Measurements from ENCODE around the gene CD300E. TPM values are rescaled to one million over a fixed set of nuclear protein-coding genes. Genes with fewer than 3 reads are reported as not detected.

The CD300E gene
- polyA plus RNA-seq, 1 donor from 2014 or later = not detected

DNA sequence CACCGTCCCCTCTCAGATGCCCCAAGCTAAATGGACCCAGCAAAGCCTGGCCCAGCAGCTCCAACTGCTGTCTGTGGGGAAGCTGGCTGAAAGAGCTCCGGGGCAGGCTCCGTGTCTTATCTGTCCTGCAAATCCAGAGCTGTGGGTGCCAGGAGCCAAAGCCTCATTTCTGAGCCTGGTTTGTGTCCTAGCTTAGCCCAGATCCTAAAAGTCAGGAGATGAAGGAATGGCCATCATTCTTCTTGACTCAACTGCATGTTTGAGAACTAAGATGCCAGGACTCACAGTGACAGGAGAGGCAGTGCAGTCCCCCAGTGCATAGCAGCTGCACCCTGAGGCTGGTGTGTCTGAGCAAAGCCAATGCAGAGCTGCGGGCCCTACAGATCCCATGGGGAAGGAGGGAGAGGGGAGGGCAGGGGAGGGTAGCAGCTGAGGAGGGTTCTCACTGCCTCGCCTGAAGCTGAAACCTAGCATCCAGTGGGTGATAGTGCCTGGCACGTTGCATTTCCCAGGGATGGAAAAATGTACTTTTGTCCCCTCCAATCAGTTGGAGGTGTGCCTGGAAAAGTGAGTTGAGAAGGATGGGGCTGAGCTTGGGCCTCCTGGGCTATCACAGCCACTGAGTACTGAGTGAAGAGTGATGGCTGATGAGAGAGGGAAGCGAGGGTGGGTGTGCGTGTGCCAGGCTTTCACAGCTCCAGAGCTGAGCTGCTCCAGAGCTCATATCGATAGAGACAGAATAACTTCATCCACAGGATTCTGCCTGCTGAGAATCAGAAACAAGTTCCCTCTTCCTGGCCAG is 24.5 kb upstream of the CD300E start:
- Histone ChIP-seq H3F3A (ENCODE audit: insufficient read depth, low read length, poor library complexity, severe bottlenecking) (no peaks in the 10 kb centered on the region), H3K4me3 (ENCODE audit: low read length) (no peak overlapping the region), H3K9me2 (ENCODE audit: insufficient read depth, low read length) (no peaks in the 10 kb centered on the region), H3K27ac (ENCODE audit: low read length) (no peak overlapping the region), H3K9me3 (ENCODE audit: low read length) (no peaks in the 10 kb centered on the region), H3K79me2 (replicated peaks; ENCODE audit: insufficient read depth, low read length) (no peaks in the 10 kb centered on the region), H4K20me1 (ENCODE audit: insufficient read depth) (no peaks in the 10 kb centered on the region), H3K4me2 (ENCODE audit: low read length) (no peak overlapping the region), H3K9ac (ENCODE audit: low read length) (no peak overlapping the region), H3K27me3 (ENCODE audit: insufficient read depth, low read depth, low read length) (peaks cover 8% of the 10 kb centered on the region), H3K36me3 (ENCODE audit: insufficient read depth, low read length) (no peaks in the 10 kb centered on the region), H2AFZ (ENCODE audit: low read depth, low read length) (no peak overlapping the region)
- TF ChIP-seq RAD21 (conservative IDR thresholded peaks at IDR 0.05) (no peak), EP300 (conservative IDR thresholded peaks at IDR 0.05; ENCODE audit: poor library complexity, severe bottlenecking) (no peak), TAF1 (IDR thresholded peaks at IDR 0.05; ENCODE audit: low read depth) (no peak), CTCF (IDR thresholded peaks at IDR 0.05; ENCODE audit: poor library complexity, severe bottlenecking) (no peak)

DNA sequence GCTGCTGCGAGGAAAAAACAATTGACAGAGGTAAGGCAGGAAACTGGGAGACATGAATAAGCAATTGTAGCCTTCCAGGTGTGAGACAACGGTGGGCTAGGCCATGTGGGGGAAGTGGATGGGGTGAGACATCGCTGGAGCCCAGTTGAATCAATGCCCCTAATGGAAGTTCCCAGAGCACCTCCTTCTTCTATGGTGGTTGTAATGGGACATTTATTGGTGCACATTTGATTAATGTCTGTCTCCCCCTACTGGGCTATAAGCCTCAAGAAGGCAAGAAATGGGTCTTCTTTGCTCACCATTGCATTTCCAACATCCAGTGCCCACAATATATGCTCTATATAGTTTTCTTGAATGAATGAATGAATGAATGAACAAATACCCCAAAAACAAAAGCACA is 22.7 kb upstream of the CD300E start:
- no peaks in the 10 kb centered on the region for H3K9me2 ChIP-seq (ENCODE audit: insufficient read depth, low read length)
- H3K27me3 ChIP-seq (ENCODE audit: insufficient read depth, low read depth, low read length) = no peaks in the 10 kb centered on the region
- no peak overlapping the region for H3K27ac ChIP-seq (ENCODE audit: low read length)

More for the DNA sequence above, 22.7 kb upstream of the CD300E start:
- Histone ChIP-seq H3K4me3 (ENCODE audit: low read length) (no peak overlapping the region), H3K9ac (ENCODE audit: low read length) (no peak overlapping the region), H4K20me1 (ENCODE audit: insufficient read depth) (no peaks in the 10 kb centered on the region), H3K4me2 (ENCODE audit: low read length) (no peak overlapping the region), H3K79me2 (replicated peaks; ENCODE audit: insufficient read depth, low read length) (no peaks in the 10 kb centered on the region), H3K9me3 (ENCODE audit: low read length) (no peaks in the 10 kb centered on the region), H2AFZ (ENCODE audit: low read depth, low read length) (no peak overlapping the region), H3F3A (ENCODE audit: insufficient read depth, low read length, poor library complexity, severe bottlenecking) (no peaks in the 10 kb centered on the region), H3K36me3 (ENCODE audit: insufficient read depth, low read length) (no peaks in the 10 kb centered on the region)
- TF ChIP-seq EP300 (conservative IDR thresholded peaks at IDR 0.05; ENCODE audit: poor library complexity, severe bottlenecking) (no peak), RAD21 (conservative IDR thresholded peaks at IDR 0.05) (no peak), SMC3 (conservative IDR thresholded peaks at IDR 0.05; ENCODE audit: poor library complexity) (no peak), POLR2AphosphoS5 (IDR thresholded peaks at IDR 0.05) (no peak), CTCF (IDR thresholded peaks at IDR 0.05; ENCODE audit: poor library complexity, severe bottlenecking) (no peak), TAF1 (IDR thresholded peaks at IDR 0.05; ENCODE audit: low read depth) (no peak), MXI1 (conservative IDR thresholded peaks at IDR 0.05; ENCODE audit: poor library complexity, severe bottlenecking) (no peak), EZH2 (IDR thresholded peaks at IDR 0.05; ENCODE audit: borderline replicate concordance, insufficient read depth, low read length, poor library complexity, severe bottlenecking) (no peak)
- TF ChIP-seq, protein P1, sequence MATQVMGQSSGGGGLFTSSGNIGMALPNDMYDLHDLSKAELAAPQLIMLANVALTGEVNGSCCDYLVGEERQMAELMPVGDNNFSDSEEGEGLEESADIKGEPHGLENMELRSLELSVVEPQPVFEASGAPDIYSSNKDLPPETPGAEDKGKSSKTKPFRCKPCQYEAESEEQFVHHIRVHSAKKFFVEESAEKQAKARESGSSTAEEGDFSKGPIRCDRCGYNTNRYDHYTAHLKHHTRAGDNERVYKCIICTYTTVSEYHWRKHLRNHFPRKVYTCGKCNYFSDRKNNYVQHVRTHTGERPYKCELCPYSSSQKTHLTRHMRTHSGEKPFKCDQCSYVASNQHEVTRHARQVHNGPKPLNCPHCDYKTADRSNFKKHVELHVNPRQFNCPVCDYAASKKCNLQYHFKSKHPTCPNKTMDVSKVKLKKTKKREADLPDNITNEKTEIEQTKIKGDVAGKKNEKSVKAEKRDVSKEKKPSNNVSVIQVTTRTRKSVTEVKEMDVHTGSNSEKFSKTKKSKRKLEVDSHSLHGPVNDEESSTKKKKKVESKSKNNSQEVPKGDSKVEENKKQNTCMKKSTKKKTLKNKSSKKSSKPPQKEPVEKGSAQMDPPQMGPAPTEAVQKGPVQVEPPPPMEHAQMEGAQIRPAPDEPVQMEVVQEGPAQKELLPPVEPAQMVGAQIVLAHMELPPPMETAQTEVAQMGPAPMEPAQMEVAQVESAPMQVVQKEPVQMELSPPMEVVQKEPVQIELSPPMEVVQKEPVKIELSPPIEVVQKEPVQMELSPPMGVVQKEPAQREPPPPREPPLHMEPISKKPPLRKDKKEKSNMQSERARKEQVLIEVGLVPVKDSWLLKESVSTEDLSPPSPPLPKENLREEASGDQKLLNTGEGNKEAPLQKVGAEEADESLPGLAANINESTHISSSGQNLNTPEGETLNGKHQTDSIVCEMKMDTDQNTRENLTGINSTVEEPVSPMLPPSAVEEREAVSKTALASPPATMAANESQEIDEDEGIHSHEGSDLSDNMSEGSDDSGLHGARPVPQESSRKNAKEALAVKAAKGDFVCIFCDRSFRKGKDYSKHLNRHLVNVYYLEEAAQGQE (IDR thresholded peaks at IDR 0.05; ENCODE audit: borderline replicate concordance) = no peak
